HTR-8/SVneo (cell line): ENCODE results near the gene PEX1.
"Not testable (repeated sequence)": the region's sequence is repeated elsewhere in the genome, so short reads cannot be mapped to it uniquely, and the experiment has no call there.

Experiments used
- DNase-seq: peaks from one replicate; pipeline ENCODE4 v3.0.0; 2011; ENCODE audit warnings: low spot score, mixed read lengths; ENCODE audit not compliant: insufficient read length
- FAIRE-seq: peaks from 2 replicates; lab custom pipeline; 2011; peaks lifted over from hg19 to GRCh38; lab: Jason Lieb, UNC

PEX1 gene

DNA sequence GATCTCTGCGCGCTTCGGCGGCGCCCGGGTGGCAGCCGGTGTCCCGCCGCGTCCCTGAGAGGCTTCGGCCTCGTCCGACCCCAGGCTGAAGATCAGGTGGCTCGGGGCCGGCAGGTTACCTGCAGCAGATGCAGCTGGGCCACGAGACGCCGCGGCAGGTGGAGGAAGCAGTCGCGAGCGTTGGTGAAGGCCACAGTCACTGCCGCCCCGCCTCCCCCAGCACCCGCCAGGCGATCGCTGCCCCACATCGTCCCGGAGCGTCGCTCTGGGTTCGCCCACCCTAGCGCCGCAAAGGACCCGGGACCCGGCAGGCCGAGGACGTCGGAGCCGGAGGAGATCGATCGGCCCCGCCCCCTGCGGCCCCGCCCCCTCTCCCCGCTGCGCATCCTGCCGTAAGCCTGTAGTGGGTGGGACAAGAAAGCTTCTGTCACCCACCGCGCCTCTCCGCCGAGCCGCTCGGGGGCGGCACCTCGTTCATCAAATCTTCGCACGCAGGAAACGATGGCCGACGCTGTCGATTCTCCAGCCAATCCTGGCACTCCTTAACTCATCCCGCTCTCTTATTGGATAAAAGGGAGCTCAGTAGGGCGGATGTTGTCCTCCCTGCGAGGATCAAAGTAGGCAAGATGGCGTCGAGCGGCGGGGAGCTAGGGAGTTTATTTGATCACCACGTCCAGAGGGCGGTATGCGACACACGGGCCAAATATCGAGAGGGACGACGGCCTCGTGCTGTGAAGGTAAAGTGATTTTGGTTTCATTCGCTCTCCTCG is at the start of gene PEX1, which contains the start of gene RBM48:
Gene PEX1, minus strand, starts transcription at position 333 of the 770 bp plus-strand sequence. Its CDS starts 85 bp downstream, at position 248.
Gene RBM48, plus strand, starts transcription at position 608 of the 770 bp plus-strand sequence. Its CDS starts 19 bp downstream, at position 627.
- DNase-seq: peak; percentile 95
- FAIRE-seq: peak; percentile 28

GRCh38 chr7:92576296-92576695 is 48.0 kb upstream of the PEX1 start:
- no peak for DNase-seq
- no peak for FAIRE-seq

DNA sequence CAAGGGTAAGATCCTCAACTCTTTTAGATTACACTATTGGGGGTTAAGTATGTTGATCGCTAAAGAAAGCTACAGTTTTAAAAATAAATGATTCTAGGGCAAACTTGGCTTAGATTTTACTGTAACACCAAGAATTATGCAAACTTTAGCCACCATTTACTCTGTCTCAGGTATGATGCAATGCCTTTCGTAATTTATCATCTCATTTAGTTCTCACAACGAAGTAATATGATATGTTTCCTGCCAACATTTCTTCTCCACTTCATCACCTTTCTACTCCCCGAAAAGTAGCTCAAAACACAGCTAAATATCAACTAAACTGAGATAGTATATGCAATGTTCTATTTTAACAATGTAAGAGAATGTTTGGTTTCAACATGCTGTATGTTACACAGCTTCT is 40.8 kb upstream of the PEX1 start:
- FAIRE-seq (no peak), DNase-seq (no peak)

- no peak for FAIRE-seq
Measured at GRCh38 chr7:92567460-92567859, 39.1 kb upstream of the PEX1 start.

GRCh38 chr7:92563345-92563744 is 35.0 kb upstream of the PEX1 start:
- no peak for DNase-seq
- no peak for FAIRE-seq

More at GRCh38 chr7:92567460-92567859, 39.1 kb upstream of the PEX1 start:
- no peak for DNase-seq

DNA sequence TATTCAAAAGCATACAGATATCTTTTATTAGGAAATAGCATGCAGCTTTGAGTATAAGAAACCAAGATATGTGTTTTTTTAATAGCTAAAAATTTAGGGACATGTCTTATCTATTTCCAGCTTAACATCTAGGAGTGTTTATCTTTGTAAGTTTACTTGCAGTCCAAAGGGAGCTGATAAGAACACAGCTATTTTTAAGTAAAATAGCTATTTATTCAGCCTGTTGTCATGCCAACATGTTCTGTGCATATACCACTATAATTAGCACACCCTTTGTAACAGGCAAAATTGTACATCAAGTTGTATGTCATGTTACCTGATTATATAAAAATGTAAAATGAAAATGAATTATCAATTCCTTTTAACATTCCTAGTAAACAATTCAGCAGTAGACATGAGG is 32.3 kb upstream of the PEX1 start:
- FAIRE-seq (no peak), DNase-seq (no peak)

- FAIRE-seq (no peak), DNase-seq (no peak)
Measured at GRCh38 chr7:92557808-92558362, 29.6 kb upstream of the PEX1 start.

GRCh38 chr7:92557249-92557648 is 28.9 kb upstream of the PEX1 start:
- no peak for FAIRE-seq
- DNase-seq: no peak

- DNase-seq: no peak
- no peak for FAIRE-seq
Measured at GRCh38 chr7:92550194-92550593, 21.9 kb upstream of the PEX1 start.

GRCh38 chr7:92547579-92547978 is 19.3 kb upstream of the PEX1 start:
- DNase-seq (no peak), FAIRE-seq (no peak)

DNA sequence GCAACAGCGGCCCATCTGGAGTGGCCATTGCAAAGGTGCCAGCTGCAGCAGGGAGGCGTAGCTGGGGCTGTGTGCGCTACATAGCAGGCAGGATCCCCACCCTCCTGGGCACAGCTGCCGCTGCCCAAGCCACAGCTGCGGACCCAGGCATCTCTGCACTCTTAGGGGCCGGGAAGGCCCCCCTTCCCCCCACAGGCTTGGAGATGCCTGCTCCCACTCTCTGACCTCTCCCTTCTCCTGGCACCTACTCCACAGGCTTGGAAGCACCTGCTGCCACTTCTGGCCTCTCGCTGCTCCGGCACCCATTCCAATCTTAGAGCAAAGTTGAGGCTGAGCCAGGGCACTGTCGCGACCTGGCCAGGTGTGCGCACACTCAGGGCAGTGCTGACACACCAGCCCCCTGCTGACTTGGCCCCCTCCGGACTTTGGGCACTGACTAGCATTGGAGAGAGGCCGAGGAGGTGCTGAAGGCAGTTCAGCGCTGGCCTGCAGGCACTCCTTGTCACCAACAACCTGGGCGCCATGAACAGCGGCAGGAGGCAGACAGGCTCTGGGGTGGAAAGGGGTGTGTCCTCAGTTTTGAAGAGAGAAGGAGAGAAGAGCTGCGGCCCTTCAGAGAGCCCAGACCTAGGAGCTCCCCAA is 18.7 kb upstream of the PEX1 start:
- DNase-seq (no peak), FAIRE-seq (no peak)

DNA sequence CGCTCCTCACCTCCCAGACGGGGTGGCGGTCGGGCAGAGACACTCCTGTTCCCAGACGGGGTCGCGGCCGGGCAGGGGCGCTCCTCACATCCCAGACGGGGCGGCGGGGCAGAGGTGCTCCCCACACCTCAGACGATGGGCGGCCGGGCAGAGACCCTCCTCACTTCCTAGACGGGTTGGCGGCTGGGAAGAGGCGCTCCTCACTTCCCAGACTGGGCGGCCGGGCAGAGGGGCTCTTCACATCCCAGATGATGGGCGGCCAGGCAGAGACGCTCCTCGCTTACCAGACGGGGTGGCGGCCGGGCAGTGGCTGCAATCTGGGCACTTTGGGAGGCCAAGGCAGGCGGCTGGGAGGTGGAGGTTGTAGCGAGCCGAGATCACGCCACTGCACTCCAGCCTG is 16.8 kb upstream of the PEX1 start:
- not testable (repeated sequence) for DNase-seq, FAIRE-seq

DNA sequence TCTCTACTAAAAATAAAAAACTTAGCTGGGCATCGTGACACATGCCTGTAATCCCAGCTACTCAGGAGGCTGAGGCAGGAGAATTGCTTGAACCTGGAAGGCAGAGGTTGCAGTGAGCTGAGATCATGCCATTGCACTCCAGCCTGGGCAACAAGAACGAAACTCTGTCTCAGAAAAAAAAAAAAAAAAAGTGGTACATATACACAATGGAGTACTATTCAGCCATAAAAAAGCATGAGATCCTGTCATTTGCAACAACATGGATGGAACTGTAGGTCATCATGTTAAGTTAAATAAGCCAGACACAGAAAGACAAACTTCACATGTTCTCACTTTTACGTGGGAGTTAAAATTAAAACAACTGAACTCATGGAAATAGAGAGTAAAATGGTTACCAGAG is 15.2 kb upstream of the PEX1 start:
- not testable (repeated sequence) for FAIRE-seq, DNase-seq

- no peak for FAIRE-seq
- DNase-seq: no peak
Measured at GRCh38 chr7:92534572-92534971, 6.3 kb upstream of the PEX1 start.

GRCh38 chr7:92528958-92529264 is 591 bp upstream of the PEX1 start:
- FAIRE-seq: no peak

GRCh38 chr7:92527300-92528187 is 776 bp downstream of the PEX1 start:
- DNase-seq: peak; percentile 30
- FAIRE-seq: no peak

More at GRCh38 chr7:92528958-92529264, 591 bp upstream of the PEX1 start:
- DNase-seq: no peak

DNA sequence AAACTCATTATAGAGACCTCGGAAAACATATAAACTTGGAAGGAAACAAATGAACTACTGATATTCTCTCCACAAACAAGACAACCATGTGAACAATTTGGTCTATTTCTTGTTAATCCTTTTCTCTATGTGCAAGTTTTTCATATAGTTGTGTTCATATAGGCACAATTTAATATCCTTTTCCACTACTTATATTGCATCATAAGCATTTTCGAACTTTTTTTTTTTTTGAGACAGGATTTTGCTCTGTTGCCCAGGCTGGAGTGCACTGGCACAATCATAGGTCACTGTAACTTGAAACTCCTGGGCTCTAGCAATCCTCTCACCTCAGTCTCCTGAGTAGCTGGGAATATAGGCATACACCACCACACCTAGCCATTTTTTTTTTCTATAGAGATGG is 5.2 kb downstream of the PEX1 start:
- DNase-seq (no peak), FAIRE-seq (no peak)

- no peak for DNase-seq
- no peak for FAIRE-seq
Measured at GRCh38 chr7:92520024-92520423, 8.3 kb downstream of the PEX1 start.

DNA sequence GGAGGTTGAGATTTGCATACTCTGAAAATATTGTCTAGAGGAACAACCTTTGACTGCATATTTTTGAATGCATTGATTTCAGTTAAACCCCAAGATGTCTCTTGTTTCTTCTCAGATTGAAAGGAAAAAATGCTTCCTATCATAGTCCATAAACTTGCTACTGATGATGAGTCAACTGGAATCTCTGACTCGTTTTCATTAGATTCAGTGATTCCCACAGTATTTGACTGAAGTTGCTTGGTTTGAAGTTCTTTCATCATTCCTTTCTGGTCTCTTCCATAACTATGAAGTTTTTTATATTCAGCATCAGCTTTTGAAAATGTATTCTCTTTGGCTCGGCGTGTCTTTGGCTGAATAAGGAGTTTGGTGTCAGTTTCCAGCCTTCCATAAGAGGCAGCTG is 10.7 kb downstream of the PEX1 start:
- FAIRE-seq (no peak), DNase-seq (no peak)

- FAIRE-seq: no peak
- no peak for DNase-seq
Measured at GRCh38 chr7:92513167-92513902, 15.0 kb downstream of the PEX1 start.
